Adrenal gland (tissue), 5 donors: ENCODE results near the gene PLXNA2.

ENCODE experiments used
- POLR2A ChIP-seq, 2 donors: fragments of 450-650 bp; IDR thresholded peaks; one replicate each; pipeline ENCODE4 v1.6.1; 2017; ENCODE audit warnings: antibody characterized with exemption in 2 of 2, mild to moderate bottlenecking in 2 of 2, moderate library complexity in 1 of 2
- TF ChIP-seq, protein P1 (sequence below), 6 experiments: fragments of 450-650 bp in 4 of 6; fragments of 200-600 bp in 2 of 6; sonication (generic) in 1 of 6; IDR thresholded peaks; 1 replicate in 5 of 6; 2 replicates in 1 of 6; pipeline versions ENCODE4 v1.5.1 to v1.8.0; 2016 to 2021; ENCODE audit warnings: antibody characterized with exemption in 6 of 6, mild to moderate bottlenecking in 2 of 6, moderate library complexity in 1 of 6
- donor health status: DM: no; HTN: no; CAD: no.

DNA sequence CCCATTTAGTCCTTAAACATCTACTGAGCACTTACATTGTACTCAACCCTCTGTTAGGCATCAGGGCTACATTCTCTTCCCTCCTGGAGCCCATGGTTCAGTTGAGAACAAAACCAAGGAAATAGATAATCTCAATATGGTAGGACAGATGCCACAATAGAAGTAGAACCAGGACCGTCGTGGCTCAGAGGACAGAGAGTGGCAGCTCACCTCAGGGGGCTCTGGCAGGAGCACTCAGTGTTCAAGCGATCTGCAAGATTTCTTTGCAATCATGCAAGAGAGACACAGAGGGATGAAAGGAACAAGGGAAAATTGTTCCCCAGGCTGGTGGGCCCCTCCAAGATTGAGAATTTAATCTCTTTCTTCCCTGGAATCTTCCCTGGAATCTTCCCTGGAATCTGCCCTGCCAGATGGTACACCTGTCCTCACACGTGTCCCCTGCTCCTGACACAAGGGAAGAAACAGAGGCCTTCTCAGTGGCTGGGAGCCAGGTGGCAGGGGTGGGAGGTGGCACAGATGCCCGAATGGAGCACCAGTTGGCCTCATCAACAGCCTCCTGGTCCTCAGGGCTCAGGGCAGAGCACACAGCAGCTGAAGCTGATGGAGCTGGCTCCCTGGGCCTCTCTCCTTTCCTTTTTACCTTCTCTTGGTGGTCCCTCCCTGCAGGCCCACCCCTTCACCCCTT is 135.4 kb downstream of the PLXNA2 start:
- no peak for TF ChIP-seq POLR2A (IDR thresholded peaks at IDR 0.05)
- TF ChIP-seq, protein P1, sequence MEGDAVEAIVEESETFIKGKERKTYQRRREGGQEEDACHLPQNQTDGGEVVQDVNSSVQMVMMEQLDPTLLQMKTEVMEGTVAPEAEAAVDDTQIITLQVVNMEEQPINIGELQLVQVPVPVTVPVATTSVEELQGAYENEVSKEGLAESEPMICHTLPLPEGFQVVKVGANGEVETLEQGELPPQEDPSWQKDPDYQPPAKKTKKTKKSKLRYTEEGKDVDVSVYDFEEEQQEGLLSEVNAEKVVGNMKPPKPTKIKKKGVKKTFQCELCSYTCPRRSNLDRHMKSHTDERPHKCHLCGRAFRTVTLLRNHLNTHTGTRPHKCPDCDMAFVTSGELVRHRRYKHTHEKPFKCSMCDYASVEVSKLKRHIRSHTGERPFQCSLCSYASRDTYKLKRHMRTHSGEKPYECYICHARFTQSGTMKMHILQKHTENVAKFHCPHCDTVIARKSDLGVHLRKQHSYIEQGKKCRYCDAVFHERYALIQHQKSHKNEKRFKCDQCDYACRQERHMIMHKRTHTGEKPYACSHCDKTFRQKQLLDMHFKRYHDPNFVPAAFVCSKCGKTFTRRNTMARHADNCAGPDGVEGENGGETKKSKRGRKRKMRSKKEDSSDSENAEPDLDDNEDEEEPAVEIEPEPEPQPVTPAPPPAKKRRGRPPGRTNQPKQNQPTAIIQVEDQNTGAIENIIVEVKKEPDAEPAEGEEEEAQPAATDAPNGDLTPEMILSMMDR (IDR thresholded peaks at IDR 0.05), result no peak
